HG03457 (cell line): ENCODE results near the gene CORO2B.
"Not testable (repeated sequence)": the region's sequence is repeated elsewhere in the genome, so short reads cannot be mapped to it uniquely, and the experiment has no call there.

Source experiments
- ATAC-seq: cut with Tn5 transposase; IDR thresholded peaks from one replicate; pipeline ENCODE4 v1.9.1; 2021; ENCODE audit warnings: moderate number of reproducible peaks; ENCODE audit not compliant: unreplicated experiment

CORO2B gene

GRCh38 chr15:68719672-68720071 is 140.9 kb downstream of the CORO2B start:
- no peak for ATAC-seq

- no peak for ATAC-seq
These were observed 143.1 kb downstream of the CORO2B start for GRCh38 chr15:68721886-68722285.

- no peak for ATAC-seq
These were observed 146.9 kb downstream of the CORO2B start for GRCh38 chr15:68725736-68726135.

GRCh38 chr15:68726246-68726645 is 147.5 kb downstream of the CORO2B start:
- no peak for ATAC-seq

- no peak for ATAC-seq
These were observed 151.1 kb downstream of the CORO2B start for GRCh38 chr15:68729789-68730411.

- no peak for ATAC-seq
These were observed 151.7 kb downstream of the CORO2B start for GRCh38 chr15:68730471-68730919.

GRCh38 chr15:68730976-68731897 is 152.4 kb downstream of the CORO2B start:
- ATAC-seq: no peak

- ATAC-seq: no peak
These were observed 153.7 kb downstream of the CORO2B start for GRCh38 chr15:68732451-68732850.

- no peak for ATAC-seq
These were observed 154.9 kb downstream of the CORO2B start for GRCh38 chr15:68733666-68734065.

- no peak for ATAC-seq
These were observed 155.6 kb downstream of the CORO2B start for GRCh38 chr15:68734352-68734751.

GRCh38 chr15:68734881-68735280 is 156.1 kb downstream of the CORO2B start:
- no peak for ATAC-seq

GRCh38 chr15:68735610-68736009 is 156.8 kb downstream of the CORO2B start:
- no peak for ATAC-seq

GRCh38 chr15:68739390-68740080 is 160.7 kb downstream of the CORO2B start:
- ATAC-seq: no peak

GRCh38 chr15:68743256-68743655 is 164.5 kb downstream of the CORO2B start:
- no peak for ATAC-seq

- no peak for ATAC-seq
These were observed 170.6 kb downstream of the CORO2B start for GRCh38 chr15:68749365-68749764.

GRCh38 chr15:68749793-68750192 is 171.0 kb downstream of the CORO2B start:
- ATAC-seq: no peak

- no peak for ATAC-seq
These were observed 172.8 kb downstream of the CORO2B start for GRCh38 chr15:68751622-68752021.

GRCh38 chr15:68755731-68756130 is 176.9 kb downstream of the CORO2B start:
- no peak for ATAC-seq

- not testable (repeated sequence) for ATAC-seq
These were observed 181.3 kb downstream of the CORO2B start for GRCh38 chr15:68759982-68760579.

- ATAC-seq: no peak
These were observed 184.3 kb downstream of the CORO2B start for GRCh38 chr15:68763063-68763462.

- ATAC-seq: no peak
These were observed 185.3 kb downstream of the CORO2B start for GRCh38 chr15:68764090-68764489.
